SH-SY5Y (cell line): ENCODE data around the gene TYMP.

Experiments
- GATA2 ChIP-seq: IDR thresholded peaks from 2 replicates; pipeline ENCODE4 v1.6.1; 2011; ENCODE audit warnings: mild to moderate bottlenecking, low read depth, low read length
- GATA3 ChIP-seq: IDR thresholded peaks from 2 replicates; pipeline ENCODE4 v1.6.1; 2011; ENCODE audit warnings: low read depth, mild to moderate bottlenecking, low read length, moderate library complexity

The TYMP gene

GRCh38 chr22:50525104-50525857 lies 4.5 kb downstream of the TYMP start, which contains the start of gene SCO2:
SCO2 (minus strand) TSS chr22:50525598; CDS start chr22:50524411, 1,187 bp downstream.
- TF ChIP-seq GATA2 (peak; percentile 28; the same call in 1 of the 2 replicates), GATA3 (no peak)

GRCh38 chr22:50524676-50525103 lies 5.1 kb downstream of the TYMP start:
- TF ChIP-seq GATA2 = no peak
- no peak for TF ChIP-seq GATA3

- no peak for TF ChIP-seq GATA3
- TF ChIP-seq GATA2 = no peak
Observed at GRCh38 chr22:50523806-50524675, 5.8 kb downstream of the TYMP start.

GRCh38 chr22:50523458-50523805 lies 6.4 kb downstream of the TYMP start:
- TF ChIP-seq GATA3 (no peak), GATA2 (no peak)

GRCh38 chr22:50522806-50523438 lies 6.9 kb downstream of the TYMP start:
- no peak for TF ChIP-seq GATA2
- TF ChIP-seq GATA3 = no peak

GRCh38 chr22:50522208-50522805 lies 7.5 kb downstream of the TYMP start:
- no peak for TF ChIP-seq GATA3
- TF ChIP-seq GATA2 = no peak

GRCh38 chr22:50521710-50522109 lies 8.1 kb downstream of the TYMP start:
- TF ChIP-seq GATA2 (no peak), GATA3 (no peak)

GRCh38 chr22:50520826-50521453 lies 8.9 kb downstream of the TYMP start:
- no peak for TF ChIP-seq GATA2
- no peak for TF ChIP-seq GATA3

GRCh38 chr22:50519151-50519550 lies 10.7 kb downstream of the TYMP start:
- TF ChIP-seq GATA2 (no peak), GATA3 (no peak)

GRCh38 chr22:50518606-50519005 lies 11.2 kb downstream of the TYMP start:
- TF ChIP-seq GATA3 (no peak), GATA2 (no peak)

GRCh38 chr22:50517495-50518260 lies 12.1 kb downstream of the TYMP start:
- TF ChIP-seq GATA2 = no peak

GRCh38 chr22:50516891-50517290 lies 12.9 kb downstream of the TYMP start:
- TF ChIP-seq GATA3 = no peak
- TF ChIP-seq GATA2 = no peak

- TF ChIP-seq GATA2 (no peak), GATA3 (no peak)
Observed at GRCh38 chr22:50516068-50516467, 13.7 kb downstream of the TYMP start.

GRCh38 chr22:50513175-50513574 lies 16.6 kb downstream of the TYMP start:
- TF ChIP-seq GATA3 = no peak
